ENCODE data around the gene NLRC3. TPM values are rescaled to one million over a fixed set of nuclear protein-coding genes. Genes with fewer than 3 reads are reported as not detected.
"Not testable (repeated sequence)": the region's sequence is repeated elsewhere in the genome, so short reads cannot be mapped to it uniquely, and the experiment has no call there.

Gene NLRC3
- total RNA-seq, 1 donor from 2014 or later, result 0.12 TPM

GRCh38 chr16:3527216-3527829, 49.9 kb downstream of the NLRC3 start:
- H3K27me3 Mint-ChIP-seq (ENCODE audit: low read depth); H3K4me1 Mint-ChIP-seq (ENCODE audit: low read depth); H3K27ac Mint-ChIP-seq (ENCODE audit: unreplicated experiment); DNase-seq (ENCODE audit: low spot score); H3K9me3 Mint-ChIP-seq (ENCODE audit: low read depth); H3K4me3 Mint-ChIP-seq (ENCODE audit: unreplicated experiment): not testable (repeated sequence)
- H3K36me3 Mint-ChIP-seq (ENCODE audit: low read depth), result peaks cover 27% of the 10 kb centered on the region
- TF ChIP-seq, protein P1, sequence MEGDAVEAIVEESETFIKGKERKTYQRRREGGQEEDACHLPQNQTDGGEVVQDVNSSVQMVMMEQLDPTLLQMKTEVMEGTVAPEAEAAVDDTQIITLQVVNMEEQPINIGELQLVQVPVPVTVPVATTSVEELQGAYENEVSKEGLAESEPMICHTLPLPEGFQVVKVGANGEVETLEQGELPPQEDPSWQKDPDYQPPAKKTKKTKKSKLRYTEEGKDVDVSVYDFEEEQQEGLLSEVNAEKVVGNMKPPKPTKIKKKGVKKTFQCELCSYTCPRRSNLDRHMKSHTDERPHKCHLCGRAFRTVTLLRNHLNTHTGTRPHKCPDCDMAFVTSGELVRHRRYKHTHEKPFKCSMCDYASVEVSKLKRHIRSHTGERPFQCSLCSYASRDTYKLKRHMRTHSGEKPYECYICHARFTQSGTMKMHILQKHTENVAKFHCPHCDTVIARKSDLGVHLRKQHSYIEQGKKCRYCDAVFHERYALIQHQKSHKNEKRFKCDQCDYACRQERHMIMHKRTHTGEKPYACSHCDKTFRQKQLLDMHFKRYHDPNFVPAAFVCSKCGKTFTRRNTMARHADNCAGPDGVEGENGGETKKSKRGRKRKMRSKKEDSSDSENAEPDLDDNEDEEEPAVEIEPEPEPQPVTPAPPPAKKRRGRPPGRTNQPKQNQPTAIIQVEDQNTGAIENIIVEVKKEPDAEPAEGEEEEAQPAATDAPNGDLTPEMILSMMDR (IDR thresholded peaks at IDR 0.05), result peak; percentile 82

DNA sequence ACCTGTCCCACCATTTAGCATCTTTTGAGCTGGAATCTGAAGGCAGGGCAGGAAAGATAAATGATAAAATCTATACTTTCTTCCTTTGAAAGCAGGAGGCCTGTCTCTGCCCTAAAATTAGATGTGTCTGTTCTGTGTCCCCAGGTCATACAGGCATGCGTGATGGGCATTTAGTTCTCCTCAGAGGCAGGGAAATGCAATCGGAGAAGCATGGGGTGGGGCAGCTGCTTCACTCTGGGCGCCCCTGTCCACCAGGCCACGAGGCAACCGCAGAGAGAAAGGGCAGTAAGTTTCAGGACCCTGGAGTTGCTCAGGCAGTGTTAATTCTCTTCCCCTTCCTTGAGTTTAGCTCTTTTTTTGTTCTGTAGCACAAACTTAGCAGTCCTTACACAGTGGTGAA, 51.3 kb downstream of the NLRC3 start:
- H3K4me1 Mint-ChIP-seq (ENCODE audit: low read depth), result no peaks in the 10 kb centered on the region
- H3K4me3 Mint-ChIP-seq (ENCODE audit: unreplicated experiment), result no peak overlapping the region
- H3K27me3 Mint-ChIP-seq (ENCODE audit: low read depth), result no peaks in the 10 kb centered on the region
- TF ChIP-seq, protein P1 (IDR thresholded peaks at IDR 0.05), result no peak
- no peak for DNase-seq (ENCODE audit: low spot score)
- H3K36me3 Mint-ChIP-seq (ENCODE audit: low read depth), result peaks cover 25% of the 10 kb centered on the region
- H3K27ac Mint-ChIP-seq (ENCODE audit: unreplicated experiment), result no peak overlapping the region
- H3K9me3 Mint-ChIP-seq (ENCODE audit: low read depth), result no peaks in the 10 kb centered on the region

DNA sequence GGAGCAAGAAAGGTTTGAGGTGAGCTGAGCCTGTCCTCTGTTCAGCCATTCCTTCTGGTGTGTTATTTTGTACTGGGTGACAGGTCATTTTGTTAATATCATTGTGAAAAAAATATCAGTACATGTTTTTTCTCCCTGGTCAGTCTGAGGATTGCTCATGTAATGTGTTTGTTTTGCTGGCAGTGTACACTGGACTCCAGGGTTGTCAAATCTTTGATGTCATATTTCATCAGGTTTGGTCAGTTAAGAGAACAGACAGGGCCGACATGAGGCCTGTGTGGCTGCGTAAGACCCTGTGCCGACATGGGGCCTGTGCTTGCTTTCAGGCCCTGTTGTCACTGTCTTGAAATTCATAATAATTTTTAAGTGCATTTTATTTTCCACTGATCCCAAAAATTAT, 53.9 kb downstream of the NLRC3 start:
- H3K4me1 Mint-ChIP-seq (ENCODE audit: low read depth), result peaks cover 2% of the 10 kb centered on the region
- TF ChIP-seq, protein P1 (IDR thresholded peaks at IDR 0.05), result no peak
- DNase-seq (ENCODE audit: low spot score), result no peak
- no peak overlapping the region for H3K4me3 Mint-ChIP-seq (ENCODE audit: unreplicated experiment)
- peaks cover 26% of the 10 kb centered on the region for H3K36me3 Mint-ChIP-seq (ENCODE audit: low read depth)
- H3K27ac Mint-ChIP-seq (ENCODE audit: unreplicated experiment), result no peak overlapping the region
- H3K9me3 Mint-ChIP-seq (ENCODE audit: low read depth), result no peaks in the 10 kb centered on the region
- no peaks in the 10 kb centered on the region for H3K27me3 Mint-ChIP-seq (ENCODE audit: low read depth)

DNA sequence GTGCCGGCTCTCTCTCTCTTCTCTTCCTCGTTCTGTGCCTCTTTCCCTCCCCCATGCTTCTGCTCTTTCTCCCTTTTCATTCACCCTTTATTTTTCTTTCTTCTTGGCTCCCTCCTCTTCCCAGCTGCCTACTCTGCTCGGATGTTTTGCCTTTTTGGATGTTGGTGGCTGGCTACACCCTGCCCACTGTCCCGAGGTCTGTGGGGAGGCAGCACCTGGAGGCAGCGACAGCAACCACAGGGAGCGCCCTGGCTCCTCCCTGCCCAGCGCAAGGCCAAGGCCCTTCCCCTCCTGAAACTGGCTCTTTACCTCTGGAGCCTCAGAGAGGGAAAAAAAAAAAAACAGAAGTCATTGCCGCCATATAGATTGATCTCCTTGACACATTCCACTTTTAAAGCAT, 56.4 kb downstream of the NLRC3 start:
- Mint-ChIP-seq H3K9me3 (ENCODE audit: low read depth) (no peaks in the 10 kb centered on the region), H3K4me1 (ENCODE audit: low read depth) (peaks cover 2% of the 10 kb centered on the region), H3K27ac (ENCODE audit: unreplicated experiment) (no peak overlapping the region), H3K27me3 (ENCODE audit: low read depth) (no peaks in the 10 kb centered on the region), H3K4me3 (ENCODE audit: unreplicated experiment) (no peak overlapping the region), H3K36me3 (ENCODE audit: low read depth) (peaks cover 26% of the 10 kb centered on the region)
- no peak for DNase-seq (ENCODE audit: low spot score)
- TF ChIP-seq, protein P1 (IDR thresholded peaks at IDR 0.05), result no peak

GRCh38 chr16:3520413-3520812, 56.8 kb downstream of the NLRC3 start:
- no peaks in the 10 kb centered on the region for H3K9me3 Mint-ChIP-seq (ENCODE audit: low read depth)
- H3K27me3 Mint-ChIP-seq (ENCODE audit: low read depth), result no peaks in the 10 kb centered on the region
- TF ChIP-seq, protein P1 (IDR thresholded peaks at IDR 0.05), result no peak
- DNase-seq (ENCODE audit: low spot score), result no peak
- no peak overlapping the region for H3K4me3 Mint-ChIP-seq (ENCODE audit: unreplicated experiment)
- no peak overlapping the region for H3K27ac Mint-ChIP-seq (ENCODE audit: unreplicated experiment)
- H3K36me3 Mint-ChIP-seq (ENCODE audit: low read depth), result peaks cover 26% of the 10 kb centered on the region
- H3K4me1 Mint-ChIP-seq (ENCODE audit: low read depth), result peaks cover 2% of the 10 kb centered on the region
